GM12878 (cell line): ENCODE results near the gene S100A11. TPM values are rescaled to one million over a fixed set of nuclear protein-coding genes. Genes with fewer than 3 reads are reported as not detected.

Source experiments
- ATAC-seq: fragments of 200-7000 bp; cut with Tn5 transposase; 3 replicates; pipeline ENCODE4 v1.9.1; 2020; ENCODE audit warnings: mild to moderate bottlenecking, moderate library complexity
- BruUV-seq: library from RNA; stranded (reverse); fragments of 400-500 nt; replicated peaks from 2 replicates; lab custom pipeline; 2021; lab: Mats Ljungman, UMichigan
- CTCF ChIA-PET: fragments of 300-600 bp; sonication (Branson Sonifier 250); formaldehyde crosslinking; extraction: SDS; loops from one replicate; lab custom pipeline; 2021; ENCODE audit warnings: inconsistent platforms; lab: Yijun Ruan, JAX
- POLR2A ChIA-PET: fragments of 350-600 bp; formaldehyde crosslinking; extraction: SDS; loops from one replicate; lab custom pipeline; 2021; ENCODE audit warnings: inconsistent platforms; lab: Charles Lee
- RAD21 ChIA-PET: fragments of 300-600 bp; sonication (Branson Sonifier 250); formaldehyde crosslinking; loops from one replicate; lab custom pipeline; 2023; ENCODE audit warnings: antibody characterized with exemption; ENCODE audit not compliant: unreplicated experiment; lab: Charles Lee
- SMC1A ChIA-PET: fragments of 300-600 bp; sonication (Branson Sonifier 250); formaldehyde crosslinking; loops from one replicate; lab custom pipeline; 2023; ENCODE audit not compliant: unreplicated experiment, uncharacterized antibody; lab: Charles Lee
- DNase-seq: peaks from one replicate; pipeline ENCODE4 v3.0.0-alpha.2; 2011; ENCODE audit warnings: low read depth, low spot score
- FAIRE-seq: peaks from 3 replicates; lab custom pipeline; 2011; peaks lifted over from hg19 to GRCh38; lab: Jason Lieb, UNC
- H2AFZ ChIP-seq: 2 replicates; pipeline ENCODE4 v1.6.0; 2011; ENCODE audit warnings: low read depth, low read length, control low read depth; ENCODE audit not compliant: control insufficient read depth
- H3K27ac ChIP-seq: 2 replicates; pipeline ENCODE4 v1.5.1; 2011; ENCODE audit warnings: control low read depth; ENCODE audit not compliant: control insufficient read depth, insufficient read depth
- H3K27me3 ChIP-seq, 2 experiments: replicated peaks in 1 of 2; 2 replicates each; pipeline versions ENCODE4 v1.6.0 to v1.6.1; 2011; ENCODE audit warnings: low read length in 1 of 2; ENCODE audit not compliant: control insufficient read depth in 2 of 2, insufficient read depth in 2 of 2
- H3K36me3 ChIP-seq, 2 experiments: 2 replicates each; pipeline ENCODE4 v1.5.1; 2011; ENCODE audit warnings: low read length in 1 of 2; ENCODE audit not compliant: control insufficient read depth in 2 of 2, insufficient read depth in 2 of 2
- H3K4me1 ChIP-seq: 2 replicates; pipeline ENCODE4 v1.6.1; 2011; ENCODE audit warnings: mild to moderate bottlenecking, low read length, moderate library complexity, mixed read lengths; ENCODE audit not compliant: control insufficient read depth, insufficient read depth
- H3K4me2 ChIP-seq: 2 replicates; pipeline ENCODE4 v1.6.0; 2011; ENCODE audit warnings: control low read depth; ENCODE audit not compliant: control insufficient read depth, insufficient read depth
- H3K4me3 ChIP-seq: fragments of 200-600 bp; sonication (generic); 2 replicates; pipeline ENCODE4 v1.5.1; 2016
- H3K79me2 ChIP-seq: 2 replicates; pipeline ENCODE4 v1.6.0; 2011; ENCODE audit warnings: low read length; ENCODE audit not compliant: control insufficient read depth, insufficient read depth
- H3K9ac ChIP-seq: 2 replicates; pipeline ENCODE4 v1.8.0; 2011; ENCODE audit warnings: low read length, control low read depth, mixed read lengths; ENCODE audit not compliant: control insufficient read depth, insufficient read depth
- H3K9me3 ChIP-seq: replicated peaks from 3 replicates; pipeline ENCODE4 v1.5.1; 2011; ENCODE audit warnings: mild to moderate bottlenecking, low read length; ENCODE audit not compliant: control insufficient read depth, insufficient read depth
- H4K20me1 ChIP-seq: 2 replicates; pipeline ENCODE4 v1.6.0; 2011; ENCODE audit not compliant: control insufficient read depth, insufficient read depth
- CREM ChIP-seq: IDR thresholded peaks from 2 replicates; pipeline ENCODE4 v1.6.1; 2014; ENCODE audit warnings: antibody characterized with exemption, low read depth
- CUX1 ChIP-seq: IDR thresholded peaks from 2 replicates; pipeline ENCODE4 v1.6.1; 2012; ENCODE audit warnings: improper control_type of control experiment, low read depth, low read length; ENCODE audit not compliant: insufficient replicate concordance
- DPF2 ChIP-seq: fragments of 450-650 bp; IDR thresholded peaks from 2 replicates; pipeline ENCODE4 v1.6.1; 2017; ENCODE audit warnings: mild to moderate bottlenecking
- IKZF2 ChIP-seq, 2 experiments: fragments of 450-650 bp; IDR thresholded peaks; 2 replicates each; pipeline ENCODE4 v1.6.1; 2017; ENCODE audit warnings: mild to moderate bottlenecking in 2 of 2, moderate library complexity in 2 of 2
- JUND ChIP-seq: IDR thresholded peaks from 2 replicates; pipeline ENCODE4 v1.6.1; 2012; ENCODE audit warnings: low read depth, mild to moderate bottlenecking, low read length, improper control_type of control experiment, moderate library complexity
- MEF2A ChIP-seq: IDR thresholded peaks from 2 replicates; pipeline ENCODE4 v1.6.1; 2011; ENCODE audit warnings: low read depth, mild to moderate bottlenecking, low read length, moderate library complexity; ENCODE audit not compliant: insufficient read depth
- NFIC ChIP-seq: IDR thresholded peaks from 2 replicates; pipeline ENCODE4 v1.6.1; 2012; ENCODE audit warnings: low read depth, mild to moderate bottlenecking, inconsistent platforms, low read length, moderate library complexity
- NFYB ChIP-seq: IDR thresholded peaks from 2 replicates; pipeline ENCODE4 v1.6.1; 2011; ENCODE audit warnings: low read depth, mild to moderate bottlenecking, low read length, improper control_type of control experiment, moderate library complexity; ENCODE audit not compliant: insufficient read depth
- NR2C1 ChIP-seq: fragments of 450-650 bp; IDR thresholded peaks from 2 replicates; pipeline ENCODE4 v1.6.1; 2017; ENCODE audit warnings: antibody characterized with exemption, mild to moderate bottlenecking, moderate library complexity
- NR2C2 ChIP-seq: IDR thresholded peaks from 2 replicates; pipeline ENCODE4 v1.6.1; 2011; ENCODE audit warnings: borderline replicate concordance, low read depth; ENCODE audit not compliant: control insufficient read depth, insufficient read length
- PML ChIP-seq: IDR thresholded peaks from 2 replicates; pipeline ENCODE4 v1.6.1; 2012; ENCODE audit warnings: low read length, inconsistent platforms
- POLR2AphosphoS2 ChIP-seq: IDR thresholded peaks from 2 replicates; pipeline ENCODE4 v1.6.1; 2011; ENCODE audit warnings: low read depth, mild to moderate bottlenecking, low read length, improper control_type of control experiment, moderate library complexity
- RB1 ChIP-seq: fragments of 450-650 bp; formaldehyde crosslinking; IDR thresholded peaks from 2 replicates; pipeline ENCODE4 v1.6.1; 2017; ENCODE audit warnings: mild to moderate bottlenecking, borderline replicate concordance
- RCOR1 ChIP-seq: conservative IDR thresholded peaks from 2 replicates; pipeline ENCODE4 v1.6.1; 2012; ENCODE audit warnings: low read depth, low read length, improper control_type of control experiment
- RFX5 ChIP-seq: IDR thresholded peaks from 2 replicates; pipeline ENCODE4 v1.6.1; 2011; ENCODE audit warnings: low read depth, low read length, improper control_type of control experiment
- SPI1 ChIP-seq: IDR thresholded peaks from 2 replicates; pipeline ENCODE4 v1.6.1; 2011; ENCODE audit warnings: low read depth, mild to moderate bottlenecking, low read length, moderate library complexity, borderline replicate concordance; ENCODE audit not compliant: insufficient read depth
- ZNF24 ChIP-seq: fragments of 450-650 bp; IDR thresholded peaks from 2 replicates; pipeline ENCODE4 v1.6.1; 2017; ENCODE audit warnings: antibody characterized with exemption, mild to moderate bottlenecking
- WGBS: methylation state at CpG from one replicate; pipeline ENCODE4 v1.1.6; 2016; ENCODE audit warnings: low lambda C conversion rate; ENCODE audit not compliant: insufficient replicate concordance, insufficient coverage; ENCODE audit errors: missing lambda C conversion rate; 5-methylcytosine and 5-hydroxymethylcytosine counted together
- in situ Hi-C: fragments of 300-500 bp; cut with MboI; formaldehyde crosslinking; loops from 9 replicates; pipeline ENCODE4 v1.14.3; 2018; ENCODE audit warnings: mixed read lengths
- intact Hi-C: fragments of 100-400 bp; cut with micrococcal nuclease; formaldehyde crosslinking; loops from one replicate; pipeline ENCODE4 v1.14.2; 2022; ENCODE audit not compliant: unreplicated experiment
- polyA plus RNA-seq, 11 experiments: library from polyadenylated mRNA; depleted of rRNA in 4 of 11; unstranded in 6 of 11; stranded (reverse) in 5 of 11; fragments of >200 nt; fragmentation: Nextera tagmentation in 4 of 11; fragmentation: Illumina TruSeq in 1 of 11; extraction: Ambion mirVana in 4 of 11; extraction: Trizol in 1 of 11; gene quantifications; 1 replicate in 1 of 11; 2 replicates in 10 of 11; pipeline versions ENCODE4 v1.2.1 to v1.2.3, GENCODE V29; 2011 to 2016; ENCODE audit warnings: inconsistent platforms in 2 of 11, missing spikeins in 2 of 11, low read depth in 1 of 11
- total RNA-seq, 4 experiments: library from RNA; depleted of rRNA in 3 of 4; stranded (reverse); fragments of >200 nt in 3 of 4; fragmentation: Illumina TruSeq in 1 of 4; extraction: Trizol in 1 of 4; gene quantifications; 2 replicates each; pipeline versions ENCODE4 v1.2.1 to v1.2.3, GENCODE V29; 2013 to 2021

S100A11 gene
- total and polyA plus RNA-seq, 10 of the 15 experiments (the other 5 are each of a cell fraction or from before 2014, with no cell fraction given) = 9.0 to 134 (median 62.7) TPM

- CTCF ChIA-PET = no interaction called here
- SMC1A ChIA-PET = no interaction called here
- in situ Hi-C loops = no loop called here
Measured at GRCh38 chr1:152020849-152021248, 16.0 kb downstream of the S100A11 start.

More at GRCh38 chr1:152020849-152021248, 16.0 kb downstream of the S100A11 start:
- ChIA-PET POLR2A (no interaction called here), RAD21 (no interaction called here)
- no peak for TF ChIP-seq ZNF24
- TF ChIP-seq NFYB = no peak
- no peak for TF ChIP-seq SPI1
- no peak for TF ChIP-seq MEF2A
- no peak for TF ChIP-seq PML
- TF ChIP-seq RB1 = no peak
- TF ChIP-seq RCOR1 = no peak
- TF ChIP-seq CREM = no peak
- no peak for TF ChIP-seq NFIC
- TF ChIP-seq CUX1 = no peak
- TF ChIP-seq DPF2 = no peak
- no peak for TF ChIP-seq IKZF2 (IDR thresholded peaks at IDR 0.05)
- no peak for TF ChIP-seq NR2C1
- no peak for TF ChIP-seq POLR2AphosphoS2
- TF ChIP-seq NR2C2 = no peak
- no peak for TF ChIP-seq RFX5
- TF ChIP-seq JUND = no peak
- H3K4me3 ChIP-seq = no peak overlapping the region
- no peaks in the 10 kb centered on the region for H4K20me1 ChIP-seq
- H3K4me1 ChIP-seq = no peaks in the 10 kb centered on the region
- no peaks in the 10 kb centered on the region for H3K9me3 ChIP-seq
- no peak overlapping the region for H3K4me2 ChIP-seq
- H2AFZ ChIP-seq = no peak overlapping the region
- ATAC-seq = no peak
- H3K79me2 ChIP-seq = no peaks in the 10 kb centered on the region
- H3K27me3 ChIP-seq = peaks cover 0 to 4% of the 10 kb centered on the region in 2 experiments
- WGBS = 0% methylated on average over 3 of the region's 3 CpGs
- H3K9ac ChIP-seq = no peak overlapping the region
- DNase-seq = no peak
- BruUV-seq = no TSS peak
- intact Hi-C loops = no loop called here
- no peak for FAIRE-seq
- no peaks in the 10 kb centered on the region for H3K36me3 ChIP-seq
- no peak overlapping the region for H3K27ac ChIP-seq
